ENCODE measurements around the gene INTS11. TPM values are rescaled to one million over a fixed set of nuclear protein-coding genes. Genes with fewer than 3 reads are reported as not detected.

The INTS11 gene
- total and polyA plus RNA-seq, 2 of the 13 experiments (the other 11 are each of a cell fraction or from before 2014, with no cell fraction given) = 52.8 to 94.8 TPM

GRCh38 chr1:1306661-1307260 is 17.7 kb downstream of the INTS11 start (continued):
- TF ChIP-seq HNF1A (IDR thresholded peaks at IDR 0.05; ENCODE audit: low read depth) = no peak
- peak; percentile 27; the same call in 1 of the 2 replicates for TF ChIP-seq HNF1A (CRISPR knock-in tag; IDR thresholded peaks at IDR 0.05; ENCODE audit: borderline replicate concordance)
- peak; percentile 88 for TF ChIP-seq DMAP1 (CRISPR knock-in tag; IDR thresholded peaks at IDR 0.05)
- no peak for TF ChIP-seq SP5 (CRISPR knock-in tag; IDR thresholded peaks at IDR 0.05; ENCODE audit: borderline replicate concordance, low read depth)
- TF ChIP-seq ZNF879 (CRISPR knock-in tag; IDR thresholded peaks at IDR 0.05) = no peak
- no peak for TF ChIP-seq LBX2 (CRISPR knock-in tag; IDR thresholded peaks at IDR 0.05; ENCODE audit: borderline replicate concordance)
- no peak for TF ChIP-seq GFI1 (CRISPR knock-in tag; IDR thresholded peaks at IDR 0.05; ENCODE audit: borderline replicate concordance)
- TF ChIP-seq TARDBP (CRISPR knock-in tag; IDR thresholded peaks at IDR 0.05) = peak; percentile 76
- no peak for TF ChIP-seq SMAD9 (CRISPR knock-in tag; IDR thresholded peaks at IDR 0.05)
- no peak for TF ChIP-seq GPBP1L1 (CRISPR knock-in tag; IDR thresholded peaks at IDR 0.05)
- TF ChIP-seq PPARG (CRISPR knock-in tag; conservative IDR thresholded peaks at IDR 0.05) = no peak
- TF ChIP-seq ZBTB33 (CRISPR knock-in tag; IDR thresholded peaks at IDR 0.05) = 0 out of 2 replicates have a peak, but pooled peaks have one; percentile 15
- no peak; the same call in none of the 2 replicates for TF ChIP-seq POGZ (CRISPR knock-in tag; IDR thresholded peaks at IDR 0.05)
- no peak for TF ChIP-seq PRDM4 (CRISPR knock-in tag; IDR thresholded peaks at IDR 0.05; ENCODE audit: borderline replicate concordance)
- no peak for TF ChIP-seq CBFB (CRISPR knock-in tag; IDR thresholded peaks at IDR 0.05)
- no peak for TF ChIP-seq EED (CRISPR knock-in tag; IDR thresholded peaks at IDR 0.05)
- no peak for TF ChIP-seq ZMAT5 (CRISPR knock-in tag; IDR thresholded peaks at IDR 0.05; ENCODE audit: borderline replicate concordance, low read depth)
- TF ChIP-seq FOXA3 (CRISPR knock-in tag; IDR thresholded peaks at IDR 0.05) = no peak
- TF ChIP-seq PCBP1 (IDR thresholded peaks at IDR 0.05; ENCODE audit: borderline replicate concordance, low read depth, low read length) = no peak
- TF ChIP-seq ZNF589 (CRISPR knock-in tag; conservative IDR thresholded peaks at IDR 0.05) = 0 out of 2 replicates have a peak, but pooled peaks have one; percentile 52
